HG02885 (cell line): Measurements from ENCODE around the gene BUD23.
"Not testable (repeated sequence)": the region's sequence is repeated elsewhere in the genome, so short reads cannot be mapped to it uniquely, and the experiment has no call there.

ENCODE experiments used
- ATAC-seq: cut with Tn5 transposase; IDR thresholded peaks from one replicate; pipeline ENCODE4 v1.9.1; 2021; ENCODE audit warnings: mild to moderate bottlenecking; ENCODE audit not compliant: unreplicated experiment, poor library complexity

The BUD23 gene

DNA sequence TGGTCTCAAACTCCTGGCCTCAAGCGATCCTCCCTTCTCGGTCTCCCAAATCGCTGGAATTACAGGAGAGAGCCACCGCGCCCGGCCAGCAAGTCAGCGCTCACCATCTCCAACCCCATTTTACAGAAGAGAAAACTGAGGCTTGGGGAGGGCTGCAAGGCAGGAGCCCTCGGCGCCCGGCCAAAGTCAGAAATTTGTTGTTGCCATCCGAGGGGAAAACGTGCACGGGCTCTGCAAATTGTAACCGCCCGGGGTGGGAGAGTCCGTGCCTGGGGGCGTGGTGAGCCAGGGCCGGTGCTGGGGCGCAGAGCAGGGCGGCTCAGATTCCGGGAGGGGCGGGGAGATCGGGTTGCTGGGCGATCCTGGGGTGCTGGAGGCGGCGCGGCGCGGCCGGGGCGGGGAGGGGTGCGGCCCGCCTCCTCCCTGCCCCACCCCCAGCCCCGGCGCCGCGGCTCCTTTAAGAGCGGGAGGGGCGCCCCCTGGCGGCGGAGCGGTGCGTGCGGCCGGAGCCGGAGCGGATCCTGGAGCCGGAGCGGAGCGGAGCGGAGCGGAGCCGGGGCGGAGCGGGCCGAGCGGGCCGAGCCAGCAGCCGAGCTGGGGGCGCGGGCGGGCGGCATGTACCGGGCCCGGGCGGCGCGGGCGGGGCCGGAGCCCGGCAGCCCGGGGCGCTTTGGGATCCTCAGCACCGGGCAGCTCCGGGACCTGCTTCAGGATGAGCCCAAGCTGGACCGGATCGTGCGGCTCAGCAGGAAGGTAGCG is 15.9 kb upstream of the BUD23 start, which contains the start of gene VPS37D:
VPS37D (plus strand) TSS at position 488 of the 759 bp plus-strand sequence; CDS start at position 616, 128 bp downstream.
- peak; percentile 95 for ATAC-seq

DNA sequence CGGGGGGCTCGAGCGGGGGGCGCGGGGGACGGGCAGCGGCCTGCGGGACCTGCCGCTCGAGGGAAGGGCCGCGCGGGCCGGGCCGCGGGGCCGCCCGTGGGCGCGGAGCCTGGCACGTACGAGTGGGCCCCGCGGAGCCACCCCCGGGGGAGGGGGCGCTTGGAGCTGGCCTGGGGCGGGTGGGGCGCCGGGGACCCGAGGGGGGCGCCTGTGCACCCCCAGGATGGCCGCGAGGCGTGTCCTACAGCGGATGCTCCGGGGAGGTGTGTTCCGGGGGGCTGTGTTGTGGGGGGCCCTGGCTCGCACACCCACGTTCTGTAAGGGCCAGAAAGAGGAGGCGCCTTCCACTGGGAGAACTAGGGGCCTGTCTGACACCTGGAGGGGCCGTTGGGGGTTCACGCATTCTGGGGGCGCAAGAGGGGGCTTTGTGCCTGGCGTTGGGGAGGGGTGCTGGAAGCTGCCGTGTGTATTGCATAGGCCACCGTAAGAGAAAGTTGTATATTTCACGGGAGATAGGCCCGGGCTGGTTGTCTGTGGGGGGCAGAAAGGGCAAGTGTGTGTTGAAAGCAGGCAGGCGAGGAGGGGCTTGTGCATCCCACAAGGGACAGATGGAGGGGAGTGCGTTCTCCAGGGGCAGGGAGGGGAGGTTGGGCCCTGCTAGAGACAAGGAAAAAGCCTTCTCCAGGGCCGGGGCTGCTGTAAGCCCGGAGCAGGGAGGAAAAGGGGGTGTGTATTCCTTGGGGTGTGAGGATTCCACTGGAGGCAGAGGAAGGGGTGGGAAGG is 15.1 kb upstream of the BUD23 start:
- no peak for ATAC-seq

DNA sequence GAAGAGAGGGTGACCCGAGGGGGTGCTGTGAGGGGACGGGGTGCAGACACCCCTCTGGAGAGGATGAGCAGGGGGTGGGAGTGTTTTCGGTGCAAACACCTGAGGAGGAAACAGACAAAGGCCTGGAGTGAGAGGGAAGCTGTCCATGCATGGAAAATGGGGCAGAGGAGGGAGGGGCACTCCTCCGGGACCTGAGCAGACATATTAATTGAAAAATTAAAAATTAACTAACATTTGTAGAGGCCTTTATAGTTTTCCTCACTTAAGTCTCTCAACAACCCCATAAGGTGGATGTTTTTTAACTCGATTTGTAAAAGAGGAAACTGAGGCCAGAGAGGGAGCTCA is 14.5 kb upstream of the BUD23 start:
- ATAC-seq = no peak

DNA sequence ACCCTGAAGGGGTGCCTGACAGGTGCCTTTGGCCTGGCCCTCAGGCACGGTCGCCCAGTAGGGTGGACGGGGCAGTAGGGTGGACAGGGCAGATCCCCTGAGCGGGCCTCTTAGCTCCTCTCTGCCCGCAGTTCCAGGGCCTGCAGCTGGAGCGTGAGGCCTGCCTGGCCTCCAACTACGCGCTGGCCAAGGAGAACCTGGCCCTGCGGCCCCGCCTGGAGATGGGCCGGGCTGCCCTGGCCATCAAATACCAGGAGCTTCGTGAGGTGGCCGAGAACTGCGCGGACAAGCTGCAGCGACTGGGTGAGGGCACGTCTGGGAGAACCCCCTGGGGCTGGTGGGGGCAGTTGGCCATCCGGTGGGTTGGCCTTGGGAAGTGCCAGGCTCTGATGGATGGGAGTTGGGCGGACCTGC is 14.1 kb upstream of the BUD23 start:
- ATAC-seq = no peak

DNA sequence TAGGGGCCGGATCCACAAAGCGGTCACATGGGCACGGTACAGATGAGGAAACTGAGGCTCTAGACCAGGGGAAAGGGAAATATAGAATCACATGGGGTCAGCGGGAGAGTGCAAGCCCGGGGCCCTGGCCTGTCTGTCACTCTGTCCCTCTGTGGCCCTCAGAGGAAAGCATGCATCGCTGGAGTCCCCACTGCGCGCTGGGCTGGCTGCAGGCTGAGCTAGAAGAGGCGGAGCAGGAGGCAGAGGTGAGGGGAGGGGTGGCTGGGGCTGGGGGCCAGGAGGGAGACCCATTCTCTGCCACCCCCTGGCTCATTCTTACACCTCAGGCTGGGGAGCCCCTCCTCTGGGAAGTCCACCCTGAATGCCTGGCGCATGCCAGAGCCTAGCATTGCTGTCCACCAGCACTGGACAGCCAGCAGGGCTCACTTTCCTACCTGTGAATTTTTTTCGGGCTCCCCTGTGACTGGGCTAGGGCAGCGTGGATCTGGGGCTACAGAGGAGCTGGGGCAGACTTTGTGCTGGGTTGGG is 13.5 kb upstream of the BUD23 start:
- ATAC-seq = no peak

DNA sequence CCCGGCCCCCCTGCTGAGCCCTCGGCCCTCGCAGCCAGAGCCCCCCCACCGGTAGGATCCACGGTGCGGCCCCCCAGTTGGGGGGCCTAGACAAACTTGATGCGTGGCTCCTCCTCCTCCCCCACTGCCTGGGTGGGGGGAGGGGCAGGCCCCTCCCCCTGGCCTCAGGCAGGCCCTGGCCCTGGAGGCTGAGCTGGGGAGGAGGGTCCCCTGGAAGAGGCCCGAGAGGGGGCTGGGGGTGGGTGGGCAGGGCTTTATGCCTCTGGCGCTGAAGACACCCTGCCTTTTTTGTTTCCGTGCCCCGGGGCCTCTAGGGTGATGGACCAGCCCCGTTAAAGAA is 12.1 kb upstream of the BUD23 start:
- ATAC-seq = no peak

DNA sequence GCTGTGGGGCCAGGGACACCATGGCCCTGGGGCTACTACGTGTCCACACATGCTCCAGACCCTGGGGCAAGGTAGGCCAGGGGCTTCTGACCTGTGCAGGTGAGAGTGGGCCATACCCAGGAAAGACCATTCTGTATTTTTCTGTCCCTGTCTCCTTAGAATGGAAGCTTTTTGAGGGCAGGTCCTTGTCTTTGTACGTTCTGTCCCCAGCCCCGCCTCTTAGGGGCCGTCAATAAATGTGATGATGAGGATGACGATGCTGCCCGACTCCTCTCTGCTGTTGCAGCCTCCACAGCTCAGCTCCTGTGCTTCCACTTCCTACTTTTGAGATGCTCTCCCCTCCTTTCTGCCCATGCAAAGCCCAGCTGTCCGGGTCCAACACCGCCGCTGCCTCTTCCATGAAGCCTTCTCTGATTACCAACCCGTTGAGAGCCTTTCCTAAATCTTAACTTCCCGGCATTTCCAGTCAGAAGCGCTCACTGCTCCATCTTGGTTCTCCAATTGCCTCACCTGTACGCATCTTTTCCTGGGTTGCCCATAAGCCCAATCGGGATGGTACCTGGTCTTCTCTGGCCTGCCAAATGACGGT is 11.4 kb upstream of the BUD23 start:
- no peak for ATAC-seq

DNA sequence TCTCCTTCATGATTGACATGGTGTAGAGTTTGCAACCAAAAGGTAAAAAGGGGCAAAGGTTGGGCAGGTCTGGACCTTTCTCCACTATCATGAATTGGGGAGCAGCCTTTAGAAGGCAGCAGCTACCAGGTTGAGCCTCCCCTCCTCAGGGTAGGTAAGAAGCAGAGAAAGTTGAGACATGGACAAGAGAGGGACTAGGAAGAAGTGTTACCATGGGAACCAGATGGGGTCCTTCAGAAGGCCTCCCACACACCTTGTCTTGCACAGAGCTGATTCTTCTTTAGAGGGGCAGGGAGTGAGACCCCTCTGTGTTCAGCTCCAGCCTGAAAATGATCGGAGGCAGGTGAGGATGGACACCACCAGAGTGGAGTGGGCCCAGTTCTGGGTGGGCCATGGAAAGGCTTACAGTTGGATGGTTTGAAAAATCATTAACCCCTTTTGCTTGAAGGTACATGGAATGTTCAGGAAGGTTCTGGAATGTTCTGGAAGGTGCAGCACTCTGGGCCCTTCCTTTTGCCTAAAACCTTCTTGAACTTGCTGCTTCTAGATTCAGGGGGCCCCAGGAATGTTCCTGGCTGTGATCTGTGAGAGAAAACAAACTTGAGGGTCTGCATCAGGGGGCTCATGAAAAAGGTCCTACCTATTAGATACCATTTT is 8.8 kb upstream of the BUD23 start:
- no peak for ATAC-seq

DNA sequence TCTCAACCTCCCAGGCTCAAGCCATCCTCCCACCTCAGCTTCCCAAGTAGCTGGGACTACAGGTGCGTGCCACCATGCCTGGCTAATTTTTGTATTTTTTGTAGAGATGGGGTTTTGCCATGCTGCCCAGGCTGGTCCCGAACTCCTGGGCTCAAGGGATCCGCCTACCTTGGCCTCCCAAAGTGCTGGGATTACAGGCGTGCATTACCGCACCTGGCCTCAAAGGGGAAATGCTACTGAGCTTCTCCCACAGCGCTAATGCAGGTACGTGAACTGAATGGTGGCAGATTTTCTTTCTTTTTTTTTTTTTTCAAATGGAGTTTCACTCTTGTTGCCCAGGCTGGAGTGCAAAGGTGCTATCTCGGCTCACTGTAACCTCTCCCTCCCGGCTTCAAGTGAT is 7.3 kb upstream of the BUD23 start:
- ATAC-seq = not testable (repeated sequence)

DNA sequence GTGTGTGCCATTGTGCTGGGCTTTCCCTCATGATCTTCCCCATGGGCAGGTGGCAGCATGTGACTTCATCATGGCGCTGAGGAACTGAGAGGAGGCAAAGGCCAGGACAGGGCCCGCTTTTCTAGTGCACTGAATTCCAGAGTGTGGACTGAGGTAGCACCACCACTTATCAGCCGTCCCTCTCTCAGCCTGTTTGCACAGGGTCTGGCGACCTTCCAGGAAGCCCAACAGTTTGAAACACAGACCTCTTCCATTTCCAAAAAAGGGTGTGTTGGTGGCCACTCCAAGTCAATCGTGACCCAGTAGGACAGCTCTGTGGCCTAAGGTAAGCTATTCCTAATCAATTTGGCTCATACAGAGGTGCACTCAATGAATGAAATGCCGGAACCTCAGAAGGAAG is 4.5 kb upstream of the BUD23 start:
- no peak for ATAC-seq

DNA sequence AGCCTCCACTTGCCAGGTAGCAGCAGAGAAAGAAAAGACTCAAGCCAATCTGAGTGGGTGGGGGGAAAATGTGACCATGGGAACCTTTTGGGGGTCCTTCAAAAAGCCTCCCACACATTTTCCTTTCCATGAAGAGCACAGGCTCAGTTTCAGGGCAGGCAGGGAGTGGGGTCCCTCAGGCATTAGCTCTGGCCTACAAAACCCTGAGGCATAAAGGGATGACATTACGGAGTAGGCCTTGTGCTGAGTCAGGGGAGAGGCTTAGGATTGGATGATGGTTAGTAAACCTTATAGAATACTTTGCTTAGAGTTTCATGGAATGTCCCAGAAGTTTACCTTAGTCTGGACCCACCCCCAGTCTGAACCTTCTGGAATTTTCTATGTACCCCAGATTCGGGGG is 3.7 kb upstream of the BUD23 start:
- ATAC-seq = no peak

DNA sequence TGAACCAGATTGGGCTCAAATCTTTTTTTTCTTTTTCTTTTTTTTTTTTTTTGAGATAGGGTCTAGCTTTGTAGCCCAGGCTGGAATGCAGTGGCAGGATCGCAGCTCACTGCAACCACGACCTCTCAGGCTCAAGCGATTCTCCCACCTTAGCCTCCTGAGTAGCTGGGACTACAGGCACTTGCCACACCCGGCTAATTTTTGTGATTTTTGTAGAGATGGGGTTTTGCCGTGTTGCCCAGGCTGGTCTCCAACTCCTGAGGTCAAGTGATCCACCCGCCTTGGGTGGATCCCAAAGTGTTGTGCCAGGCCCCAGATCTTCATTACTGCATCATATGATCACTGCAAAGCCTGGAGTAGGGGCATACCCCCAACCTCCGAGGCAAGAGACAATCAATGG is 2.9 kb upstream of the BUD23 start:
- ATAC-seq = no peak

DNA sequence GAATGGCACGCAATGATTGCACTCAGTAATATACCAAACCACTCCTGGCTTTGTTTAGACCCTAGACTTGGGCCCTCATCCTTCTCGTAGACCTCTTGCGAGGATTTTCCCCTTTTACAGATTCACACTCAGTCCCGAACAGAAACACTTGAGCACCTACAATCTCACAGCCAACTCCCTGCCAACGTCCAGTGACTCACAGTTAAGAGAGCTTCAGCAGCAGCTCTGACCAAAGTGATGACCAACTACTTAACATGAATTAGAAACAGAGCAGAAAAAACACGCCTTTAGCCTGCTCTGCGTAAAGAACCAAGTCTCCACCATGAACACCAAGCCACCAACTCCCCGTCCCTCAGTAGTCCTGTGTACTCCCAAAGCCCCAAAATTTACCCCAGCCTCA is 2.4 kb upstream of the BUD23 start:
- no peak for ATAC-seq

DNA sequence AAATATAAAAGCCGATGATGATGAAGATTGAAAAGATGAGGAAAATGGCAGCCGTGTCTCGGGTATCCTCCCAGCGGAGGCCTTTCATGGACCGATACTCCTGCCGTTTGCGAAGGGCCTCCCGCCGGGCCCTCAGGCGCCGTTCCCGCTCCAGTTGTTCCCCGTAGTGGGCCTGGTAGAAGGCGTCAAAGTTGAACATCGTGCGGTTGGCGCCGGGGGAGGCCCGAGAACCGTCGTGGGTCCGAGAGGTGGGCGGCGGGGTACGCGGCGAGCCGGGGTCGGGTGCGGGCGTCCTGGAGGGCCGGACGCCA is 697 bp upstream of the BUD23 start:
- ATAC-seq = peak; percentile 17

DNA sequence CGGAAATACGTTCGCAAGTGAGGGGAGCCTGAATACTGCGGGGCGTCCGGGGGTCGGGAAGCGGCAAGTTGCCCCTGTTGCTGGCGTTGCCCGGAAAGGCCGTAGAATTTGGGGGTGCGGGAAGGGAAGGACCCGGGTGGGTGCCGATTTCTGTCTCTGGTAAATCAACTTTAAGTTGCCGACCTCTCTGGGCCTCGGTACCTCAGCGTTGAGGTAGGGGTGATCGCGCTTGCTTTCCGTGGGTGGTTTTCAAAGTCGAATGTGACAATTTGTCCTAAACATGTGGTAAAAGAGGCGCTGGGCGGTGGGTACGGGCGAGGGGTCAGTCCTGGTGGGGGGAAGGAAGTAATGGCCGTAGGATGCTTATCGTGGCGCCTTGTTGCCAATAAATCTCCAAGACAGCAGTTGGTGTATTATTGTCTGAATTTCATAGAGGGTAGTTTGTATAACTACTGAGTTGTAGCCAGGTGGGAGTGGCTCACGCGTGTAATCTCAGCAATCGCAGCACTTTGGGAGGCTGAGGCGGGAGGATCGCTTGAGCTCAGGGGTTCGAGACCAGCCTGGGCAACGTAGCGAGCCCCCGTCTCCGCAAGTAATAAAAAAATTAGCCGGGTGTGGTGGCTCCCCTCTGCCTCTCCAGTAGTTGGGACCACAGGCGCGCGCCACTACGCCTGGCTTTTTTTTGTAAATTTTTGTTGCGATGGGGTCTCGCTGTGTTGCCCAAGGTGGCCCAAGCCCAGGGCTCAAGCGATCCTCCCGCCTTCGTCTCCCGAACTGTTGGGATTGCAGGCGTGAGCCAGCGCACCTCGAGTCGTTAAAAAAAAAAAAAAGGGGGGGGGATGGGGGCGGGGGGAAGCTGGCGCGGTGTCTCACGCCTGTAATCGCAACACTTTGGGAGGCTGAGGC is 644 bp downstream of the BUD23 start:
- ATAC-seq = peak; percentile 15

DNA sequence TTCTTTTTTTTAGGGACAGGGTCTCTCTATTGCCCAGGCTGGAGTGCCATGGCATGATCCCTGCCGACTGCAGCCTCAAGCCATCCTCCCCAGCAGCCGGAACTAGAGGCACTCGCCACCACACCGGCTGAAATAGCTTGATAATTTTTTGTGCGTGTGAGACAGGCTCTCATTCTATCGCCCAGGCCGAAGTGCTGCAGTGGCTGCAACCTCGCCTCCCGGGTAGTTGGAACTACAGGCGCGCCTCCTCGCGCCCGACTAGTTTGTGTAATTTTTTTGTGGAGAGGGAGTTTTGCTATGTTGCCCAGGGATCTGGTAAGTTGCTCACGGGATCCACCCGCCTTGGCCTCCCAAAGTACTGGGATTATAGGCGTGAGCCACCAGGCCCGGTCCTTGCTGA is 1.9 kb downstream of the BUD23 start:
- no peak for ATAC-seq

DNA sequence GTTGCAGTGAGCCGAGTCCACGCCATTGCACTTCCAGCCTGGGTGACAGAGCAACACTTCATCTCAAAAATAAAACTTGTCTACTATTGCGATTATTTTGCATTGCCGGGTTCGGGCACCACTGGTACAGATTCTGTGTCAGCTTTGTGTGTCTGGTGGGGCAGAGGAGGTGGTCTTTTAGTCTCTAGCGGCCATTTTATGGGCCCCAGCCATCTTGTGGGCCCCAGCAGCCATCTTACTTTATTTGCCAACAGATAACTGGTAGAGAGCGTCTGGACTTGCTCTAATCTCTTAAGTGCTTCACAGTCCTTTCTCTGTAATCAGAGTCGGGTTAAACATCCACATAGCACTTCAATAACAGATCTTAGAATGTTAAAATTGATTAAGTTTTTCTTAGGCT is 4.9 kb downstream of the BUD23 start:
- no peak for ATAC-seq

DNA sequence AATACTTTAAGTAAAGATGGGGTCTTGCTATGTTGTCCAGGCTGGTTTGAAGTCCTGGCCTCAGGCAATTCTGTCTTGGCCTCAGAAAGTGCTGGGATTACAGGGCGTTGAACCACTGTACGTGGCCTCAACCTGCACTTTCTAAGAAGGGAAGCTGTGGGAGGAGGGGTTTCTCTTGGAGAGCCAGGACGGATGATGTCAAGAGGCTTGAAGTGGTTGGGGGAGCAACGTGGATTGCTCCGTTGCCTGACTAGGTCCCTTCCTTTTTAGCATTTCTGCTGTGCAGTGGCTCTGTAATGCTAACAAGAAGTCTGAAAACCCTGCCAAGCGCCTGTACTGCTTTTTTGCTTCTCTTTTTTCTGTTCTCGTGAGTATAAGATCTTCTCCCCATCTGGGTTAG is 7.2 kb downstream of the BUD23 start:
- ATAC-seq = no peak

DNA sequence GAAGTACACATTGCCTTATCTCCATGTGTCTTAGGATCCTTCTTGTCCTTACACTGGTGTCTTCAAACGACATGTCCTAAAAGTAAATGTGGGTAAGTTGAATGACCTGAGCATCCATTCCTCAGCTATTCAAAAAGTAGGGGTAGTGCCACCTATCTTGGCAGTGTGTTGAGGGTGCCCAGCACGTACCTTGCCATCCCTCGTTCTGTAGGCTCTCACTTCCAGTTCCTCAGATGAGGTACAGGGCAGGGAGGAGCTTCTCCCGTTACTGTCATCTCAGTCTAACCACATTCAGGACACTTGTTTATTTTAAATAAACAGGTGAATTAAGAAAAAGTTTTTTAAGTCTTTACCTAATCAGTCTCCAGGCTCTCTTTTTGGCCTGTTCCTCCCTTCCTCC is 13.0 kb downstream of the BUD23 start:
- no peak for ATAC-seq

DNA sequence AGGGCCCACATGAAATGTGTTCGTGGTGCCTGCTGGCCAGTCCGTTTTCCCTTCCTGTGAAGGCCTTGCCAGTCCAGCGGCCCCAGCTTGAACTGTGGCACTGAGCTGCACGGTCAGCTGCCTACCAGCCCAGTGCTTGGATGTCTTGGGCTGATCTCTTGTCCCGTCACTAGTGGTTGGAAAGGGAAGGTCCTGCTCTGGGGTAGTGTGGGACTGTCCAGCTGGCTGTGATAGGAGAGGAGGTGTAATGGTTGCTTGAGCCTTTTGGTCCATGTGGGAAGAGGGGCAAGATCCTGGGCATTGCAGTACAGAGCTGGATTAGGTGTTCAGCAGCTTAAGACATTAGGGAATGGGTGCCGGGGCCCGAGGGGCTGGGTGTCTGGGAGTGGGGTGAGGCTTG is 15.0 kb downstream of the BUD23 start:
- ATAC-seq = no peak
